ENCODE results near the gene SETD1B.

DNA sequence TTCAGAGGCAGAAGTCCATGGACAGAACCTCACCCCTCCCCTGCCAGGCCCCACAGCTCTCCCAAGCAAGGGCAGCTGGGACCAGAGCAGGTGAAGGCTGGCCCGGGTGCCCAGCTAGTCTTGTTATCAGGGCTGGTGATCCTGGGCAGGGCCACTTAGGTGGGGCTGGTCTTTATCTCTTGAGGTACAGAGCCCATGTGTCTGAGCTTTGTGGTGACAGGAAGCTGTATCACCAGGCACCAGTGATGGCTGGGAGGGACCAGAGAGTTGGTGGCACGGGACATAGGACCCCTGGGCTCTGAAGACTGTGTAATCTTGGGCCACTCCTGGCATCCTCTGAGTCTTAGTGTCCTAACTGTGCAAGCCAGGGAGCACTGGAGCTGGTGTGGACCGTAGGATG lies 67.7 kb downstream of the SETD1B start:
- TF ChIP-seq CTCF (IDR thresholded peaks at IDR 0.05) (no peak), POLR2AphosphoS5 (IDR thresholded peaks at IDR 0.05) (no peak), POLR2A (IDR thresholded peaks at IDR 0.05) (no peak)
